GM12873 (cell line): ENCODE results near the gene RARRES2.

Experiments used
- CTCF ChIP-seq: IDR thresholded peaks from 2 replicates; pipeline ENCODE4 v1.5.1; 2012; ENCODE audit warnings: low read depth, mild to moderate bottlenecking, moderate library complexity, low read length, control low read depth; ENCODE audit not compliant: insufficient read depth; ENCODE audit errors: missing control alignments

Gene RARRES2

GRCh38 chr7:150374026-150374425, 32.6 kb upstream of the RARRES2 start:
- TF ChIP-seq CTCF: no peak

- no peak for TF ChIP-seq CTCF
These were observed 31.8 kb upstream of the RARRES2 start for GRCh38 chr7:150373049-150373801.

GRCh38 chr7:150372271-150373048, 31.0 kb upstream of the RARRES2 start:
- TF ChIP-seq CTCF: no peak

- TF ChIP-seq CTCF: no peak
These were observed 30.5 kb upstream of the RARRES2 start for GRCh38 chr7:150371996-150372270.

- TF ChIP-seq CTCF: no peak
These were observed 29.9 kb upstream of the RARRES2 start for GRCh38 chr7:150371131-150371995.

- no peak for TF ChIP-seq CTCF
These were observed 29.2 kb upstream of the RARRES2 start for GRCh38 chr7:150370612-150371071.
